ENCODE data around the gene AKAP6. TPM values are rescaled to one million over a fixed set of nuclear protein-coding genes. Genes with fewer than 3 reads are reported as not detected.

AKAP6 gene
- total and polyA plus RNA-seq, 2 experiments from 2014 or later, result 0.38 to 0.42 TPM

DNA sequence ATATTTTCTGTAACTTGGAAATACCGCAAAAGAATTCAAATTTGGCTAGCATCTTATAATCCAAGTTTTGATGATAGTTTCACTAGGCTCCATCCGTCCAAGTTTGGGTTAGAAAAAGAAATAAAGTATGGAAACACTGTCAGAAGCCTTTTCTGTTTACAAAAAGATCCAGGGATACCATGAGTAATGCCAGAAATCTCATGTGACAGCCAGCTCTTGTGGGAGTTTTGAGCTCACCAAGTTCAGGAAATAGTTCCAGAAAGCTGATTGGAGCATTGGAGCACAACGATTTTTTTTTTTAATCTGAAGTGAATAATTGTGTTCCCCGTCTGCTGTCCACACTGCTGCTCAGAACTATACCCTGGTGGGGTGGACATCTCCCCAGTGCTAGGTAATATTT, 379.9 kb downstream of the AKAP6 start (continued):
- TF ChIP-seq POLR2AphosphoS5 (IDR thresholded peaks at IDR 0.05; ENCODE audit: low read depth), result no peak
- TF ChIP-seq EZH2phosphoT487 (IDR thresholded peaks at IDR 0.05; ENCODE audit: unreplicated experiment), result no peak
- TF ChIP-seq STAT1 (IDR thresholded peaks at IDR 0.05; ENCODE audit: unreplicated experiment), result no peak
- TF ChIP-seq, protein P1, sequence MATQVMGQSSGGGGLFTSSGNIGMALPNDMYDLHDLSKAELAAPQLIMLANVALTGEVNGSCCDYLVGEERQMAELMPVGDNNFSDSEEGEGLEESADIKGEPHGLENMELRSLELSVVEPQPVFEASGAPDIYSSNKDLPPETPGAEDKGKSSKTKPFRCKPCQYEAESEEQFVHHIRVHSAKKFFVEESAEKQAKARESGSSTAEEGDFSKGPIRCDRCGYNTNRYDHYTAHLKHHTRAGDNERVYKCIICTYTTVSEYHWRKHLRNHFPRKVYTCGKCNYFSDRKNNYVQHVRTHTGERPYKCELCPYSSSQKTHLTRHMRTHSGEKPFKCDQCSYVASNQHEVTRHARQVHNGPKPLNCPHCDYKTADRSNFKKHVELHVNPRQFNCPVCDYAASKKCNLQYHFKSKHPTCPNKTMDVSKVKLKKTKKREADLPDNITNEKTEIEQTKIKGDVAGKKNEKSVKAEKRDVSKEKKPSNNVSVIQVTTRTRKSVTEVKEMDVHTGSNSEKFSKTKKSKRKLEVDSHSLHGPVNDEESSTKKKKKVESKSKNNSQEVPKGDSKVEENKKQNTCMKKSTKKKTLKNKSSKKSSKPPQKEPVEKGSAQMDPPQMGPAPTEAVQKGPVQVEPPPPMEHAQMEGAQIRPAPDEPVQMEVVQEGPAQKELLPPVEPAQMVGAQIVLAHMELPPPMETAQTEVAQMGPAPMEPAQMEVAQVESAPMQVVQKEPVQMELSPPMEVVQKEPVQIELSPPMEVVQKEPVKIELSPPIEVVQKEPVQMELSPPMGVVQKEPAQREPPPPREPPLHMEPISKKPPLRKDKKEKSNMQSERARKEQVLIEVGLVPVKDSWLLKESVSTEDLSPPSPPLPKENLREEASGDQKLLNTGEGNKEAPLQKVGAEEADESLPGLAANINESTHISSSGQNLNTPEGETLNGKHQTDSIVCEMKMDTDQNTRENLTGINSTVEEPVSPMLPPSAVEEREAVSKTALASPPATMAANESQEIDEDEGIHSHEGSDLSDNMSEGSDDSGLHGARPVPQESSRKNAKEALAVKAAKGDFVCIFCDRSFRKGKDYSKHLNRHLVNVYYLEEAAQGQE (IDR thresholded peaks at IDR 0.05; ENCODE audit: unreplicated experiment), result no peak
- TF ChIP-seq, protein P2, sequence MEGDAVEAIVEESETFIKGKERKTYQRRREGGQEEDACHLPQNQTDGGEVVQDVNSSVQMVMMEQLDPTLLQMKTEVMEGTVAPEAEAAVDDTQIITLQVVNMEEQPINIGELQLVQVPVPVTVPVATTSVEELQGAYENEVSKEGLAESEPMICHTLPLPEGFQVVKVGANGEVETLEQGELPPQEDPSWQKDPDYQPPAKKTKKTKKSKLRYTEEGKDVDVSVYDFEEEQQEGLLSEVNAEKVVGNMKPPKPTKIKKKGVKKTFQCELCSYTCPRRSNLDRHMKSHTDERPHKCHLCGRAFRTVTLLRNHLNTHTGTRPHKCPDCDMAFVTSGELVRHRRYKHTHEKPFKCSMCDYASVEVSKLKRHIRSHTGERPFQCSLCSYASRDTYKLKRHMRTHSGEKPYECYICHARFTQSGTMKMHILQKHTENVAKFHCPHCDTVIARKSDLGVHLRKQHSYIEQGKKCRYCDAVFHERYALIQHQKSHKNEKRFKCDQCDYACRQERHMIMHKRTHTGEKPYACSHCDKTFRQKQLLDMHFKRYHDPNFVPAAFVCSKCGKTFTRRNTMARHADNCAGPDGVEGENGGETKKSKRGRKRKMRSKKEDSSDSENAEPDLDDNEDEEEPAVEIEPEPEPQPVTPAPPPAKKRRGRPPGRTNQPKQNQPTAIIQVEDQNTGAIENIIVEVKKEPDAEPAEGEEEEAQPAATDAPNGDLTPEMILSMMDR (conservative IDR thresholded peaks at IDR 0.05; ENCODE audit: low read depth in 2 of 2), result no peak
- TF ChIP-seq ZNF114 (CRISPR knock-in tag; IDR thresholded peaks at IDR 0.05), result no peak
- TF ChIP-seq, protein P3, sequence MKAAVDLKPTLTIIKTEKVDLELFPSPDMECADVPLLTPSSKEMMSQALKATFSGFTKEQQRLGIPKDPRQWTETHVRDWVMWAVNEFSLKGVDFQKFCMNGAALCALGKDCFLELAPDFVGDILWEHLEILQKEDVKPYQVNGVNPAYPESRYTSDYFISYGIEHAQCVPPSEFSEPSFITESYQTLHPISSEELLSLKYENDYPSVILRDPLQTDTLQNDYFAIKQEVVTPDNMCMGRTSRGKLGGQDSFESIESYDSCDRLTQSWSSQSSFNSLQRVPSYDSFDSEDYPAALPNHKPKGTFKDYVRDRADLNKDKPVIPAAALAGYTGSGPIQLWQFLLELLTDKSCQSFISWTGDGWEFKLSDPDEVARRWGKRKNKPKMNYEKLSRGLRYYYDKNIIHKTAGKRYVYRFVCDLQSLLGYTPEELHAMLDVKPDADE (IDR thresholded peaks at IDR 0.05), result no peak
- TF ChIP-seq NANOG (IDR thresholded peaks at IDR 0.05; ENCODE audit: borderline replicate concordance), result no peak

DNA sequence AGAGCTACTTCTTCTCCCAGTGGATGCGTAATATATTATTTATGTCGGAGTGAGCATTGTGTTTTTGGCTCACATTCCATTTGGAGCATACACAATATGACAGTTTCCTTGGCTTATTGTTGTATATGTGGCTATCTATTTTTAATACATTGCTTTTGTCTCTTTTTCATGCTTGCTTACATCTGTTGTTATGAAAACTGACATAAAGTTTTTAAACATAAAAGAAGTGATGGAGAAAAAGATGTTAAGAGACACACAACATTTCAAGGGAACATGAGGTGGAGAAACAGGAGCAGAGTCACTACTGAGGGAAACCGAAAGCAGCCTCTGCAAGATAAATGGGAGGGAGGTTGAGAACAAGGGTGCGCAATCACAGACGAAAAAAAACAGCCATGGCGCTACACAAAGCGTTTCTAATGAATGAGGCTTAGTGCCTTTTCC, 381.2 kb downstream of the AKAP6 start:
- H3K79me2 ChIP-seq (replicated peaks; ENCODE audit: insufficient read depth), result no peaks in the 10 kb centered on the region
- H3K4me1 ChIP-seq (ENCODE audit: insufficient read depth), result no peaks in the 10 kb centered on the region
- no peak for TF ChIP-seq POLR2AphosphoS5 (IDR thresholded peaks at IDR 0.05; ENCODE audit: low read depth)
- TF ChIP-seq, protein P2 (conservative IDR thresholded peaks at IDR 0.05; ENCODE audit: low read depth in 2 of 2), result no peak
- no peak for TF ChIP-seq EZH2phosphoT487 (IDR thresholded peaks at IDR 0.05; ENCODE audit: unreplicated experiment)
- TF ChIP-seq STAT1 (IDR thresholded peaks at IDR 0.05; ENCODE audit: unreplicated experiment), result no peak
- no peak for TF ChIP-seq ZNF331 (CRISPR knock-in tag; IDR thresholded peaks at IDR 0.05; ENCODE audit: low read depth)
- TF ChIP-seq, protein P3 (IDR thresholded peaks at IDR 0.05), result no peak
- H3K27ac ChIP-seq (ENCODE audit: low read depth), result no peak overlapping the region
- no peak for DNase-seq (ENCODE audit: low spot score)
- H3K27me3 Mint-ChIP-seq (ENCODE audit: insufficient read depth, low read depth, poor library complexity), result no peaks in the 10 kb centered on the region
- no peak overlapping the region for H2AFZ ChIP-seq
- no peak overlapping the region for H3K4me2 ChIP-seq
- H3F3A ChIP-seq (replicated peaks; ENCODE audit: low read depth), result no peaks in the 10 kb centered on the region
- no peak overlapping the region for H3K4me3 ChIP-seq
- no peaks in the 10 kb centered on the region for H3K27me3 ChIP-seq (ENCODE audit: insufficient read depth)
- H3K9me3 Mint-ChIP-seq, result no peaks in the 10 kb centered on the region
- H4K20me1 ChIP-seq (replicated peaks; ENCODE audit: insufficient read depth), result no peaks in the 10 kb centered on the region
- no peak for ATAC-seq
- no peaks in the 10 kb centered on the region for H3K36me3 Mint-ChIP-seq (ENCODE audit: low read depth)
- no peak overlapping the region for H3K4me3 Mint-ChIP-seq
- H3K4me1 Mint-ChIP-seq, result peaks cover 5% of the 10 kb centered on the region; the same call in 2 of the 3 replicates
- no peak overlapping the region for H3K27ac Mint-ChIP-seq
- no peaks in the 10 kb centered on the region for H3K36me3 ChIP-seq (ENCODE audit: insufficient read depth)
- H3K9me2 ChIP-seq (ENCODE audit: insufficient read depth), result no peaks in the 10 kb centered on the region; the same call in 1 of the 2 replicates

All from GM23338 (cell line).